Osteoblast (primary cell): ENCODE measurements around the gene C9orf78. TPM values are rescaled to one million over a fixed set of nuclear protein-coding genes. Genes with fewer than 3 reads are reported as not detected.

Experiments
- DNase-seq: peaks from one replicate; pipeline ENCODE4 v3.0.0; 2011; ENCODE audit warnings: low spot score, mixed read lengths; ENCODE audit not compliant: insufficient read length; ENCODE audit errors: missing footprints
- H2AFZ ChIP-seq: 2 replicates; pipeline ENCODE4 v1.6.0; 2011; ENCODE audit warnings: mild to moderate bottlenecking, low read length
- H3K27ac ChIP-seq: 2 replicates; pipeline ENCODE4 v1.5.1; 2011; ENCODE audit warnings: mild to moderate bottlenecking, low read depth, low read length, moderate library complexity
- H3K27me3 ChIP-seq: 2 replicates; pipeline ENCODE4 v1.6.0; 2012; ENCODE audit warnings: mild to moderate bottlenecking, control low read depth, inconsistent platforms, low read length, moderate library complexity; ENCODE audit not compliant: insufficient read depth
- H3K36me3 ChIP-seq: 2 replicates; pipeline ENCODE4 v1.5.1; 2011; ENCODE audit warnings: mild to moderate bottlenecking, low read length, control low read depth, moderate library complexity; ENCODE audit not compliant: insufficient read depth
- H3K4me1 ChIP-seq: 2 replicates; pipeline ENCODE4 v1.5.1; 2011; ENCODE audit warnings: mild to moderate bottlenecking, low read length, control low read depth, moderate library complexity; ENCODE audit not compliant: insufficient read depth
- H3K4me2 ChIP-seq: 2 replicates; pipeline ENCODE4 v1.6.0; 2011; ENCODE audit warnings: mild to moderate bottlenecking, low read length; ENCODE audit not compliant: insufficient read depth
- H3K4me3 ChIP-seq: fragments of 200-600 bp; sonication (generic); 3 replicates; pipeline ENCODE4 v1.5.1; 2012; ENCODE audit warnings: mild to moderate bottlenecking, low read length, inconsistent platforms; ENCODE audit not compliant: insufficient read depth
- H3K79me2 ChIP-seq: 2 replicates; pipeline ENCODE4 v1.6.0; 2012; ENCODE audit warnings: mild to moderate bottlenecking, low read length, control low read depth, inconsistent platforms; ENCODE audit not compliant: insufficient read depth
- H3K9me3 ChIP-seq: 2 replicates; pipeline ENCODE4 v1.5.1; 2011; ENCODE audit warnings: low read depth, low read length, control low read depth
- H4K20me1 ChIP-seq: 2 replicates; pipeline ENCODE4 v1.6.0; 2012; ENCODE audit warnings: mild to moderate bottlenecking, low read length, control low read depth; ENCODE audit not compliant: insufficient read depth
- total RNA-seq: library from RNA; depleted of rRNA; stranded (reverse); fragments of >200 nt; gene quantifications from 2 replicates; pipeline ENCODE4 v1.2.3, GENCODE V29; 2012
- TF ChIP-seq, protein P1 (sequence below): IDR thresholded peaks from 2 replicates; pipeline ENCODE4 v1.5.1; 2011; ENCODE audit warnings: mild to moderate bottlenecking, low read depth, low read length, moderate library complexity; ENCODE audit errors: extremely low read depth

Gene C9orf78
- total RNA-seq, 1 donor: 30.8 TPM

DNA sequence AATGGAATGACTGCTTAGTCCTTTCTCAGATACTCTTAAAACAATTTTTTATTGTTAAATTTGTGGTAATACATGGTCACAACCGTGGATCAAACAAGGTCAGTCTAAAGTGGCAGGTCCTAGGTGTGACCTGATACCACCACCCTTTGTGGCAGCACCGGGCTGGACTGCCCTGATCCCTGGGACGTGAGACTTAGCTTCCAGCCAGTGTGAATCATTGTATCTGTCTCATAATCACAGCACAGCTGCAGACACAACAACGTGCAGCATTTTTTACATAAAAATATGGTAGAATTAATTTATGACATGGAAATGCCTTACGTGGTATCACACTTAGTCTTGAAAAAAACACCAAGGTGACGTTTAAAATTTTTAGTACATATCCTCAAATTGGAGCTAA, 24.3 kb downstream of the C9orf78 start:
- Histone ChIP-seq H3K4me1 (no peaks in the 10 kb centered on the region), H3K27ac (no peak overlapping the region), H2AFZ (no peak overlapping the region), H3K9me3 (no peaks in the 10 kb centered on the region), H3K27me3 (no peaks in the 10 kb centered on the region), H3K79me2 (peaks cover 5% of the 10 kb centered on the region), H4K20me1 (peaks cover 5% of the 10 kb centered on the region), H3K4me3 (no peak overlapping the region), H3K36me3 (peaks cover 43% of the 10 kb centered on the region), H3K4me2 (no peak overlapping the region)
- TF ChIP-seq, protein P1, sequence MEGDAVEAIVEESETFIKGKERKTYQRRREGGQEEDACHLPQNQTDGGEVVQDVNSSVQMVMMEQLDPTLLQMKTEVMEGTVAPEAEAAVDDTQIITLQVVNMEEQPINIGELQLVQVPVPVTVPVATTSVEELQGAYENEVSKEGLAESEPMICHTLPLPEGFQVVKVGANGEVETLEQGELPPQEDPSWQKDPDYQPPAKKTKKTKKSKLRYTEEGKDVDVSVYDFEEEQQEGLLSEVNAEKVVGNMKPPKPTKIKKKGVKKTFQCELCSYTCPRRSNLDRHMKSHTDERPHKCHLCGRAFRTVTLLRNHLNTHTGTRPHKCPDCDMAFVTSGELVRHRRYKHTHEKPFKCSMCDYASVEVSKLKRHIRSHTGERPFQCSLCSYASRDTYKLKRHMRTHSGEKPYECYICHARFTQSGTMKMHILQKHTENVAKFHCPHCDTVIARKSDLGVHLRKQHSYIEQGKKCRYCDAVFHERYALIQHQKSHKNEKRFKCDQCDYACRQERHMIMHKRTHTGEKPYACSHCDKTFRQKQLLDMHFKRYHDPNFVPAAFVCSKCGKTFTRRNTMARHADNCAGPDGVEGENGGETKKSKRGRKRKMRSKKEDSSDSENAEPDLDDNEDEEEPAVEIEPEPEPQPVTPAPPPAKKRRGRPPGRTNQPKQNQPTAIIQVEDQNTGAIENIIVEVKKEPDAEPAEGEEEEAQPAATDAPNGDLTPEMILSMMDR: no peak
- DNase-seq: no peak

DNA sequence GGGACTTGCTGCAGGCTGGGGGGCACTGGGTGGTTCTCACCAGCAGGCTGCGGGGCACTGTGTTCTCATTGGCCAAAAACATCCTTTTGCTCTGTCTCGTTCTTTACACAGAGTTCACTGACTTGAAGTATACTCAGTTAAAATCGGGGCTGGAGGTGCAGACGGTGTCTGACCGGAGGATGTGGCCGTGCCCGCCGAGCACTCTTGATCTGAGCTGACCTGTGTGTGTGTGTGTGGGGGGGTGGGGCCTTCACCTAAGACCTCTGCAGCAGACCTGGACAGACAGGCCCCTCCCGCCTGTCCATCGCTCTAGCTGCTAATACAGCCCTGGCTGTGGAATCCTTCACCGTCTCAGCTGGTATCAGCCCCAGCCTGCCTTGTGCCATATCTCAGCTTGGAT, 25.0 kb downstream of the C9orf78 start:
- Histone ChIP-seq H3K27me3 (no peaks in the 10 kb centered on the region), H3K4me1 (no peaks in the 10 kb centered on the region), H3K36me3 (peaks cover 39% of the 10 kb centered on the region), H3K9me3 (no peaks in the 10 kb centered on the region), H3K27ac (no peak overlapping the region), H3K4me3 (no peak overlapping the region), H3K4me2 (no peak overlapping the region), H4K20me1 (peaks cover 5% of the 10 kb centered on the region), H2AFZ (no peak overlapping the region), H3K79me2 (peaks cover 8% of the 10 kb centered on the region)
- TF ChIP-seq, protein P1: no peak
- DNase-seq: no peak

DNA sequence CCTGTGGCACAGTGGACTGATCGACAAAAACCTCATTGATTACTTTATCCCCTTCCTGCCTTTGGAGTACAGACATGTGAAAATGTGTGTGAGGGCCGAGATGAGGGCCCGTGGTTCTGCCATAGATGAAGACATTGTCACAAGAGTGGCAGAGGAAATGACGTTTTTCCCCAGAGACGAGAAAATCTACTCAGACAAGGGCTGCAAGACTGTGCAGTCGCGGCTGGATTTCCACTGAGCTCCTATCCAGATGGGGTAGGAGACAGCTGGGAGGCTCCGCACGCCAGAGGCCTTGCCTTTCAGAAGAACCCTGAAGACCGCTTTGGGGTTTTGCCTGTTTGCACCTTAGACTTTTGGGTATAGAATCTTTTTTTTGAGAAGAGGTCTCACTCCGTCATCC, 25.7 kb downstream of the C9orf78 start:
- Histone ChIP-seq H3K36me3 (peaks cover 37% of the 10 kb centered on the region), H3K79me2 (peaks cover 10% of the 10 kb centered on the region), H3K4me1 (no peaks in the 10 kb centered on the region), H3K4me2 (no peak overlapping the region), H3K27ac (no peak overlapping the region), H3K27me3 (no peaks in the 10 kb centered on the region), H3K9me3 (no peaks in the 10 kb centered on the region), H4K20me1 (peaks cover 6% of the 10 kb centered on the region), H2AFZ (no peak overlapping the region), H3K4me3 (no peak overlapping the region)
- TF ChIP-seq, protein P1: no peak
- no peak for DNase-seq

DNA sequence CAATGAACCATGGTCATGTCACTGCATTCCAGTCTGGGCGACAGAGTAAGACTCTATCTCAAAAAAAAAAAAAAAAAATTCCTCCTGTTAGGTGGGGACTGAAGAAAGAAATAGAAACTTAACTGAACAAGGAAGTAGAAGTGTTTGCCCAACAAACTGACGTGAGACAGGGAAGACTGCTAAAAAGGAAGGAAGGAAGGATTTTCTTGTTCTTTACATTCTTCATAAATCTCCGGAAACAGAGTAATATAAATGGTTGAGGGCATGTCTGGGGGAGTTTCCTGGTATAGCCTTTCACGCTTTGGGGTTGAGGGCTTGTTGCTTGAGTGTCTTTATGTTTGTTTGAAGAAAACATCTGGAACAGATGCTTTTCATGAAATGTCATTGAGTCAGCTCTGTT, 29.0 kb downstream of the C9orf78 start:
- DNase-seq: no peak
- Histone ChIP-seq H3K4me1 (peaks cover 7% of the 10 kb centered on the region), H3K27ac (no peak overlapping the region), H2AFZ (no peak overlapping the region), H3K9me3 (no peaks in the 10 kb centered on the region), H3K27me3 (no peaks in the 10 kb centered on the region), H3K79me2 (peaks cover 20% of the 10 kb centered on the region), H3K4me3 (no peak overlapping the region), H3K4me2 (no peak overlapping the region), H3K36me3 (peaks cover 22% of the 10 kb centered on the region), H4K20me1 (peaks cover 3% of the 10 kb centered on the region)
- TF ChIP-seq, protein P1: no peak
